Spleen (tissue), 11 donors: ENCODE measurements around the gene RAE1. TPM values are rescaled to one million over a fixed set of nuclear protein-coding genes. Genes with fewer than 3 reads are reported as not detected.

Experiments
- DNase-seq: peaks from one replicate; pipeline ENCODE4 v3.0.0-alpha.2; 2020
- H3K27ac ChIP-seq, 8 donors: fragments of 200-600 bp; sonication (generic) in 7 of 8; 1 replicate in 4 of 8; 2 replicates in 4 of 8; pipeline versions ENCODE4 v1.5.0 to v1.8.0; 2016 to 2021; ENCODE audit warnings: inconsistent platforms in 4 of 8, mild to moderate bottlenecking in 4 of 8, moderate library complexity in 1 of 8
- H3K27me3 ChIP-seq, 7 donors: fragments of 200-600 bp; sonication (generic) in 6 of 7; replicated peaks in 1 of 7; 1 replicate in 4 of 7; 2 replicates in 3 of 7; pipeline versions ENCODE4 v1.5.0 to v1.8.0; 2016 to 2021; ENCODE audit warnings: inconsistent platforms in 3 of 7, mild to moderate bottlenecking in 1 of 7
- H3K36me3 ChIP-seq, 6 donors: fragments of 200-600 bp; sonication (generic) in 5 of 6; 1 replicate in 4 of 6; 2 replicates in 2 of 6; pipeline versions ENCODE4 v1.5.0 to v1.8.0; 2016 to 2021; ENCODE audit warnings: inconsistent platforms in 2 of 6
- H3K4me1 ChIP-seq, 6 donors: fragments of 200-600 bp; sonication (generic) in 5 of 6; 1 replicate in 3 of 6; 2 replicates in 3 of 6; pipeline versions ENCODE4 v1.5.0 to v1.8.0; 2016 to 2021; ENCODE audit warnings: inconsistent platforms in 3 of 6
- H3K4me3 ChIP-seq, 8 donors: fragments of 200-600 bp; sonication (generic) in 7 of 8; 1 replicate in 4 of 8; 2 replicates in 4 of 8; pipeline versions ENCODE4 v1.5.0 to v1.8.0; 2016 to 2021; ENCODE audit warnings: inconsistent platforms in 4 of 8, mild to moderate bottlenecking in 4 of 8, moderate library complexity in 2 of 8
- H3K9me3 ChIP-seq, 8 donors: fragments of 200-600 bp; sonication (generic) in 7 of 8; 1 replicate in 4 of 8; 2 replicates in 4 of 8; pipeline versions ENCODE4 v1.5.0 to v1.8.0; 2016 to 2021; ENCODE audit warnings: inconsistent platforms in 4 of 8
- POLR2A ChIP-seq, 3 donors: fragments of 450-650 bp; IDR thresholded peaks; one replicate each; pipeline ENCODE4 v1.5.1; 2017; ENCODE audit warnings: antibody characterized with exemption in 3 of 3, mild to moderate bottlenecking in 1 of 3
- POLR2AphosphoS5 ChIP-seq, 3 donors: sonication (generic); formaldehyde crosslinking; IDR thresholded peaks; one replicate each; pipeline ENCODE4 v1.5.1; 2017; ENCODE audit warnings: antibody characterized with exemption in 3 of 3
- WGBS, 5 donors: extraction: QIAGEN DNeasy Blood & Tissue Kit in 3 of 5; methylation state at CpG; one replicate each; pipeline versions ENCODE4 v1.1.5 to v1.1.7; 2013 to 2018; 5-methylcytosine and 5-hydroxymethylcytosine counted together
- intact Hi-C: fragments of 100-400 bp; cut with DNase I; formaldehyde crosslinking; loops from one replicate; pipeline ENCODE4 v1.15.0; 2023; ENCODE audit warnings: low total_unique reads
- polyA plus RNA-seq, 3 donors: library from polyadenylated mRNA; stranded (reverse); fragments of 200-250 nt; gene quantifications; one replicate each; pipeline ENCODE4 v1.2.1, GENCODE V29; 2013
- total RNA-seq, 7 donors: library from RNA; depleted of rRNA in 3 of 7; stranded (reverse); fragments of >200 nt in 3 of 7; fragmentation: NEBNext Ultra II Directional in 4 of 7; extraction: Animal tissue kit (Norgen Biotek cat#: 25700) in 4 of 7; gene quantifications; one replicate each; pipeline versions ENCODE4 v1.1.0 to v1.2.1, GENCODE V29; 2016 to 2021
- TF ChIP-seq, protein P1 (sequence below), 11 experiments: fragments of 200-600 bp in 7 of 11; fragments of 450-650 bp in 4 of 11; sonication (generic) in 4 of 11; IDR thresholded peaks in 8 of 11; conservative IDR thresholded peaks in 3 of 11; 1 replicate in 7 of 11; 2 replicates in 4 of 11; pipeline versions ENCODE4 v1.4.0 to v1.8.0; 2016 to 2021; ENCODE audit warnings: antibody characterized with exemption in 11 of 11, inconsistent platforms in 4 of 11, mild to moderate bottlenecking in 1 of 11
- donor health status: healthy with polysubstance abuse.
- donor health status: DM: no; HTN: no; CAD: no; lungs with moderate emphysema.
- donor health status: DM: no; HTN: no; CAD: no.
- donor health status: Bipolar disorder and iron deficiency.
- donor health status: healthy.
- donor health status: DM: no; HTN: no; CAD: no.
- donor health status: DM: yes; HTN: yes; CAD: no.

Gene RAE1
- total and polyA plus RNA-seq, 10 donors: 16.2 to 41.3 (median 23.1) TPM

DNA sequence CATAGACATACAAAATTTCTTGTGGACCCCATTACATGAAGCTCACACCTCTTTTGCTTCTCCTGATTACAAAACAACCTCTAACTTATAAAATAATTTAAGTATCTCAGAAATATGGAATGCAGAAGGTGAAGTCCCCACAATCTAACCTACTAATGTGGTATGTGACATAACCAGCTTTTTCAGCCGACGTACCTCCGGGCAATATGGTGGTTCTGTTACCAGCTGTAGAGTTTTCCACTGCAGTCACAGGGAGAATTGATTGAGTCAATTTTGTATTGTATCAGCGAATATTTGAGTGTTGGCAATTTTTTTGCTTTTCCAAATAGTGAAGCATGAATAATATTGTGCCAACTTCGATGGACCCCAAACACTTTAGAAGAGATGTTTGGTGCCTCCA lies 37.1 kb upstream of the RAE1 start:
- Histone ChIP-seq H3K27me3 (peaks cover 0 to 57% (median 0%) of the 10 kb centered on the region in 7 donors), H3K4me1 (no peaks in the 10 kb centered on the region), H3K4me3 (no peak overlapping the region), H3K27ac (no peak overlapping the region), H3K36me3 (no peaks in the 10 kb centered on the region), H3K9me3 (no peaks in the 10 kb centered on the region)
- no peak for DNase-seq
- intact Hi-C loops: no loop called here
- no peak for TF ChIP-seq POLR2AphosphoS5 (IDR thresholded peaks at IDR 0.05)
- TF ChIP-seq, protein P1, sequence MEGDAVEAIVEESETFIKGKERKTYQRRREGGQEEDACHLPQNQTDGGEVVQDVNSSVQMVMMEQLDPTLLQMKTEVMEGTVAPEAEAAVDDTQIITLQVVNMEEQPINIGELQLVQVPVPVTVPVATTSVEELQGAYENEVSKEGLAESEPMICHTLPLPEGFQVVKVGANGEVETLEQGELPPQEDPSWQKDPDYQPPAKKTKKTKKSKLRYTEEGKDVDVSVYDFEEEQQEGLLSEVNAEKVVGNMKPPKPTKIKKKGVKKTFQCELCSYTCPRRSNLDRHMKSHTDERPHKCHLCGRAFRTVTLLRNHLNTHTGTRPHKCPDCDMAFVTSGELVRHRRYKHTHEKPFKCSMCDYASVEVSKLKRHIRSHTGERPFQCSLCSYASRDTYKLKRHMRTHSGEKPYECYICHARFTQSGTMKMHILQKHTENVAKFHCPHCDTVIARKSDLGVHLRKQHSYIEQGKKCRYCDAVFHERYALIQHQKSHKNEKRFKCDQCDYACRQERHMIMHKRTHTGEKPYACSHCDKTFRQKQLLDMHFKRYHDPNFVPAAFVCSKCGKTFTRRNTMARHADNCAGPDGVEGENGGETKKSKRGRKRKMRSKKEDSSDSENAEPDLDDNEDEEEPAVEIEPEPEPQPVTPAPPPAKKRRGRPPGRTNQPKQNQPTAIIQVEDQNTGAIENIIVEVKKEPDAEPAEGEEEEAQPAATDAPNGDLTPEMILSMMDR (IDR thresholded peaks at IDR 0.05 in 8 of 11, conservative IDR thresholded peaks at IDR 0.05 in 3 of 11): no peak
- no peak for TF ChIP-seq POLR2A (IDR thresholded peaks at IDR 0.05)
- WGBS, 5 donors: 86 to 94% (median 90%) methylated on average over 5 of the region's 5 CpGs

DNA sequence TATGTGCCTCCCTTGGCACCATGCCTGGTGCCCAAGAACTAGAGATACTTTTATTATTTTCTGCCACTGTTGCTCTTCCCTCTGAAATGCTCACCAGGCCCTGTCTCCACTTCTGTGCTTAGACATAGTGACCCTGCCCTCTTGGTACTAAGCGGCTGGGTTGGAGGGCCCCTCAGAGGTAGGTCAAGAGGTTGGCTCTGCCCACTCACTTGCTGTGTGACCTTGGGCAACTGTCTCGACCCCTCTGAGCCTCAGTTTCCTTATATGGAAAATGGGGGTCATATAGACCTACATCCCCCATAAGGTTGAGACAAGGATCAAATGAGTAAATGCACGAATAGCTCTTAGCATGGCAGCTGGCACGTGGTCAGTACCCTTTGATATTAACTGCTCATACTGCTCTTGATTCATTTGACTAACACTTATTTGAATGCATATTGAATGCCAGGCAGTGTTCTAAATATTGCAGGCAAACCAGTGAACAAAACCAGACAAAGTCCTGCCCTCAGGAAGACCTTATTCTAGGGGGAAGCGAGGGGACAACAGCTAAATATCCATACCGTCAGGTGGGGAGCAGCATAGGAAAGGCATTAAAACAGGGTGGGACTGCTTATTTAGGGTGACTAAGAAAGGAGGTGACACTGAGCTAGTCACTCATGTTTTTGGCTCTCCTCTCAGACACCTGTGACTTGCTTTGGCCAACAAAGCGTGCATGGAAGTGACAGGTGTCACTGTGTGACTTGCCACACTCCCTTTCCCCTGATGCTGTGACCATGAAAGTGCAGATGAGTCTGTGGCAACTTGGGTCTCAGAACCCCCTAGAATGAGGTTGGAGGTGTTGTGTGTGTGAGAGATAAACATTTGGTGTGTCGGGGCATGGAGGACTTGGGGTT lies 35.7 kb upstream of the RAE1 start:
- Histone ChIP-seq H3K27me3 (peaks cover 0 to 54% (median 0%) of the 10 kb centered on the region in 7 donors), H3K9me3 (no peaks in the 10 kb centered on the region), H3K36me3 (no peaks in the 10 kb centered on the region), H3K27ac (no peak overlapping the region), H3K4me1 (no peaks in the 10 kb centered on the region), H3K4me3 (no peak overlapping the region)
- WGBS, 5 donors: 67 to 74% (median 73%) methylated on average over 7 to 8 of the region's 8 CpGs
- intact Hi-C loops: no loop called here
- TF ChIP-seq, protein P1 (IDR thresholded peaks at IDR 0.05 in 8 of 11, conservative IDR thresholded peaks at IDR 0.05 in 3 of 11): no peak
- TF ChIP-seq POLR2A (IDR thresholded peaks at IDR 0.05) (no peak), POLR2AphosphoS5 (IDR thresholded peaks at IDR 0.05) (no peak)
- DNase-seq: no peak

DNA sequence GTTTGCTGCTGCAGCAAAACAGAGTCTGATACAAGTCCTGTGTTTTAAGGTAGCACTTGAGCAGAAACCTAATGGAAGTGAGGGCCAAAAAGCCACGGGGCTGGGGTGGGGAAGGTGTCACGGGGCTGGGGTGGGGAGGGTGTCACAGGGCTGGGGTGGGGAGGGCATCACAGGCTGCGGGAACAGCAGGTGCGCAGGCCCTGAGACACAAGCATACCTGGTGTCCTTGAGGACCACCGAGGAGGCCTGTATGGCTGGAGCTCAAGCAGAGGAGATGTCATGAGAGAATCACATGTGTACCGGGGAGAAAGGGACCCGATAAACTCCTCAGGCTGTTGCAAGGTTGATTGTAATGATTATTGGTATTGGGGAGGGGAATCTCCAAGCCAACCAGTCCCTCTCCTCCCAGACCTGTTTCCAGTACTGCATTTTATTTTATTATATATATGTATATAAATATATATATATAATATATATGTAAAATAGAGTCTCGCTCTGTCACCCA lies 35.0 kb upstream of the RAE1 start:
- peaks cover 0 to 54% (median 0%) of the 10 kb centered on the region in 7 donors for H3K27me3 ChIP-seq
- H3K4me1 ChIP-seq: no peaks in the 10 kb centered on the region
- intact Hi-C loops: no loop called here
- TF ChIP-seq POLR2A (IDR thresholded peaks at IDR 0.05) (no peak), POLR2AphosphoS5 (IDR thresholded peaks at IDR 0.05) (no peak)
- TF ChIP-seq, protein P1 (IDR thresholded peaks at IDR 0.05 in 8 of 11, conservative IDR thresholded peaks at IDR 0.05 in 3 of 11): no peak
- no peak overlapping the region for H3K4me3 ChIP-seq
- no peaks in the 10 kb centered on the region for H3K9me3 ChIP-seq
- no peaks in the 10 kb centered on the region for H3K36me3 ChIP-seq
- DNase-seq: no peak
- H3K27ac ChIP-seq: no peak overlapping the region
- 73 to 85% (median 80%) methylated on average over 7 to 8 of the region's 8 CpGs for WGBS, 5 donors

DNA sequence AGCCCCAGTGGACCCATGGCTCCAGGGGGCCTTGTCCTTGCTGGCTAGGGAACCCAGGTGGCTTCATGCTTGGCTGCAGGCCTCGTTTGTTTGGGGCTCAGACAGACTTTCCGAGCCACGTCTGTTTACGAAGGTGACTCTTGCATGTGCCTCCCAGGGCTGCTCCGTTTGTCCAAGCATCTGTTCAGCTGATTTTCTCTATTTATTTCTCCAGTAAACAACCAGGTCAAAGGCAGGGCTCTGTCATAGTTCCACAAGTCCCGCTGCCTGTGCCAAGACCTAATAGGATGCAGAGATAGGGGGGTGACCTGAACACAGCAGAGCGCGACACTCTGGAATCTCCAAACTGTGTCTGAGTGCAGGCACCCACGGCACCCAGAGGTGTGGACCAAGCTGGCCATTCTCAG lies 34.3 kb upstream of the RAE1 start:
- intact Hi-C loops: no loop called here
- Histone ChIP-seq H3K4me1 (no peaks in the 10 kb centered on the region), H3K27me3 (peaks cover 0 to 60% (median 3%) of the 10 kb centered on the region in 7 donors), H3K27ac (no peak overlapping the region), H3K36me3 (no peaks in the 10 kb centered on the region), H3K9me3 (no peaks in the 10 kb centered on the region), H3K4me3 (no peak overlapping the region)
- WGBS, 5 donors: 71 to 83% (median 81%) methylated on average over 9 of the region's 9 CpGs
- TF ChIP-seq POLR2AphosphoS5 (IDR thresholded peaks at IDR 0.05) (no peak), POLR2A (IDR thresholded peaks at IDR 0.05) (no peak)
- TF ChIP-seq, protein P1 (IDR thresholded peaks at IDR 0.05 in 8 of 11, conservative IDR thresholded peaks at IDR 0.05 in 3 of 11): no peak
- DNase-seq: no peak
